Measurements from ENCODE around the gene RRAS2.

The RRAS2 gene

GRCh38 chr11:14342906-14343305, 16.1 kb downstream of the RRAS2 start:
- TF ChIP-seq ZBTB21 (tag by site-specific recombination; IDR thresholded peaks at IDR 0.05), result no peak
- no peak for TF ChIP-seq HIC1 (tag by site-specific recombination; IDR thresholded peaks at IDR 0.05)
- TF ChIP-seq ZNF211 (tag by site-specific recombination; IDR thresholded peaks at IDR 0.05; ENCODE audit: low read depth), result no peak
- no peak for TF ChIP-seq REST (tag by site-specific recombination; IDR thresholded peaks at IDR 0.05)
- TF ChIP-seq ZNF416 (tag by site-specific recombination; IDR thresholded peaks at IDR 0.05), result no peak
- no peak for TF ChIP-seq ZNF830 (tag by site-specific recombination; IDR thresholded peaks at IDR 0.05; ENCODE audit: low read depth)
- TF ChIP-seq TRIM28 (IDR thresholded peaks at IDR 0.05; ENCODE audit: borderline replicate concordance, low read length), result no peak
- TF ChIP-seq BCL11B (tag by site-specific recombination; IDR thresholded peaks at IDR 0.05; ENCODE audit: low read depth), result no peak
- no peak for TF ChIP-seq ZNF555 (tag by site-specific recombination; conservative IDR thresholded peaks at IDR 0.05)
- no peak for TF ChIP-seq PRDM4 (tag by site-specific recombination; IDR thresholded peaks at IDR 0.05)
- TF ChIP-seq PRDM6 (tag by site-specific recombination; IDR thresholded peaks at IDR 0.05), result no peak
- no peak for TF ChIP-seq ZNF10 (tag by site-specific recombination; IDR thresholded peaks at IDR 0.05)
- TF ChIP-seq ZNF112 (tag by site-specific recombination; IDR thresholded peaks at IDR 0.05), result no peak
- TF ChIP-seq BCL11A (tag by site-specific recombination; IDR thresholded peaks at IDR 0.05; ENCODE audit: low read depth), result no peak
- TF ChIP-seq ATF2 (tag by site-specific recombination; IDR thresholded peaks at IDR 0.05; ENCODE audit: low read depth), result no peak
- no peak for TF ChIP-seq ELK4 (IDR thresholded peaks at IDR 0.05; ENCODE audit: borderline replicate concordance, low read depth, low read length)
- no peak for TF ChIP-seq ZNF274 (IDR thresholded peaks at IDR 0.05; ENCODE audit: low read length)
- no peak for TF ChIP-seq ZNF274 (tag by site-specific recombination; IDR thresholded peaks at IDR 0.05; ENCODE audit: borderline replicate concordance)
- no peak for TF ChIP-seq GLI4 (tag by site-specific recombination; IDR thresholded peaks at IDR 0.05)
- no peak for TF ChIP-seq ZNF132 (tag by site-specific recombination; IDR thresholded peaks at IDR 0.05; ENCODE audit: borderline replicate concordance)
- TF ChIP-seq GFI1B (tag by site-specific recombination; IDR thresholded peaks at IDR 0.05), result no peak
- POLR2A ChIA-PET, result interaction anchor here (0.6 to 0.7 kb wide), 2 partner anchors 10 to 119 kb away, joined by 3 to 4 read pairs; no protein-coding TSS in a partner anchor
- Histone ChIP-seq H3K4me3 (ENCODE audit: low read depth, low read length) (no peak overlapping the region), H3K27ac (ENCODE audit: extremely low read depth, low read depth, low read length) (no peak overlapping the region), H3K36me3 (ENCODE audit: control insufficient read depth in 2 of 2, insufficient read depth in 1 of 2, low read length in 2 of 2) (no peaks in the 10 kb centered on the region), H3K4me1 (ENCODE audit: control insufficient read depth, insufficient read depth, low read length) (no peaks in the 10 kb centered on the region), H3K9me3 (ENCODE audit: control insufficient read depth, insufficient read depth, low read depth, low read length) (no peaks in the 10 kb centered on the region)
- CTCF ChIA-PET, result interaction anchor here (0.6 to 1.2 kb wide), 3 partner anchors 34 to 915 kb away, joined by 5 to 6 read pairs (median 5); no protein-coding TSS in a partner anchor
